H1 (cell line): ENCODE measurements around the gene OPRD1. TPM values are rescaled to one million over a fixed set of nuclear protein-coding genes. Genes with fewer than 3 reads are reported as not detected.

Source experiments
- CTCF ChIA-PET: fragments of 300-600 bp; sonication (Branson Sonifier 250); formaldehyde crosslinking; loops from one replicate; lab custom pipeline; 2021; ENCODE audit not compliant: partially characterized antibody; lab: Charles Lee
- POLR2A ChIA-PET: fragments of 300-600 bp; sonication (Branson Sonifier 250); formaldehyde crosslinking; loops from one replicate; lab custom pipeline; 2021; ENCODE audit warnings: inconsistent platforms; ENCODE audit not compliant: partially characterized antibody; lab: Charles Lee
- DNase-seq, 2 experiments: peaks; one replicate each; pipeline versions ENCODE4 v3.0.0 to v3.0.0-alpha.2; 2010 to 2022; ENCODE audit warnings: low spot score in 2 of 2, low read depth in 1 of 2, mixed read lengths in 1 of 2
- FAIRE-seq: peaks from 2 replicates; lab custom pipeline; 2011; peaks lifted over from hg19 to GRCh38; lab: Jason Lieb, UNC
- H2AFZ ChIP-seq: 2 replicates; pipeline ENCODE4 v1.8.1; 2012; ENCODE audit warnings: low read length, inconsistent platforms
- H2AK5ac ChIP-seq: 2 replicates; pipeline ENCODE4 v1.6.1; 2013; ENCODE audit warnings: low read depth, low read length
- H2BK120ac ChIP-seq: replicated peaks from 2 replicates; pipeline ENCODE3; 2013; ENCODE audit warnings: low read depth, low read length, inconsistent platforms
- H2BK12ac ChIP-seq: 2 replicates; pipeline ENCODE4 v1.6.1; 2013; ENCODE audit warnings: low read depth, low read length
- H2BK15ac ChIP-seq: 2 replicates; pipeline ENCODE4 v1.6.1; 2013; ENCODE audit warnings: low read length
- H2BK20ac ChIP-seq: 2 replicates; pipeline ENCODE4 v1.6.1; 2013; ENCODE audit warnings: low read length
- H2BK5ac ChIP-seq: 2 replicates; pipeline ENCODE4 v1.6.1; 2013; ENCODE audit warnings: low read depth, low read length
- H3K14ac ChIP-seq: 2 replicates; pipeline ENCODE4 v1.6.1; 2013; ENCODE audit warnings: inconsistent platforms; ENCODE audit not compliant: insufficient read length
- H3K18ac ChIP-seq: 2 replicates; pipeline ENCODE4 v1.6.1; 2013; ENCODE audit warnings: low read length; ENCODE audit errors: extremely low read depth
- H3K23ac ChIP-seq: 2 replicates; pipeline ENCODE4 v1.6.1; 2013; ENCODE audit warnings: inconsistent platforms; ENCODE audit not compliant: insufficient read length
- H3K23me2 ChIP-seq: 2 replicates; pipeline ENCODE4 v1.6.1; 2013; ENCODE audit warnings: low read depth, low read length
- H3K27ac ChIP-seq: 2 replicates; pipeline ENCODE4 v1.6.1; 2011; ENCODE audit warnings: low read depth, low read length, inconsistent platforms
- H3K27me3 ChIP-seq, 4 experiments: replicated peaks in 1 of 4; 1 replicate in 1 of 4; 2 replicates in 3 of 4; pipeline versions ENCODE4 v1.6.1 to v1.8.1; 2011 to 2013; ENCODE audit warnings: low read length in 3 of 4, mild to moderate bottlenecking in 3 of 4, inconsistent platforms in 2 of 4, mixed read lengths in 2 of 4, moderate library complexity in 1 of 4; ENCODE audit not compliant: control insufficient read depth in 3 of 4, insufficient read depth in 3 of 4; ENCODE audit errors: extremely low read depth in 1 of 4
- H3K36me3 ChIP-seq, 4 experiments: 2 replicates each; pipeline versions ENCODE4 v1.6.1 to v1.8.1; 2011 to 2013; ENCODE audit warnings: mild to moderate bottlenecking in 4 of 4, low read length in 3 of 4, moderate library complexity in 2 of 4, control low read depth in 1 of 4, inconsistent platforms in 1 of 4; ENCODE audit not compliant: insufficient read depth in 4 of 4, control insufficient read depth in 2 of 4
- H3K4ac ChIP-seq: replicated peaks from 2 replicates; pipeline ENCODE3; 2013; ENCODE audit warnings: low read length, low read depth, mixed read lengths, inconsistent platforms; ENCODE audit not compliant: insufficient read length
- H3K4me1 ChIP-seq, 4 experiments: replicated peaks in 1 of 4; 1 replicate in 1 of 4; 2 replicates in 3 of 4; pipeline versions ENCODE4 v1.6.1 to v1.8.1; 2011 to 2013; ENCODE audit warnings: low read length in 3 of 4, inconsistent platforms in 2 of 4, mixed read lengths in 1 of 4; ENCODE audit not compliant: insufficient read depth in 4 of 4, control insufficient read depth in 3 of 4
- H3K4me2 ChIP-seq, 2 experiments: 2 replicates each; pipeline versions ENCODE4 v1.6.1 to v1.8.1; 2011 to 2013; ENCODE audit warnings: low read depth in 2 of 2, low read length in 2 of 2, control low read depth in 1 of 2, inconsistent platforms in 1 of 2, mild to moderate bottlenecking in 1 of 2; ENCODE audit not compliant: insufficient read depth in 1 of 2
- H3K4me3 ChIP-seq, 4 experiments: fragments of 200-600, 300-600 bp in 1 of 4; sonication (generic), shearing (Covaris generic), sonication (Bioruptor Twin) in 1 of 4; 2 replicates each; pipeline versions ENCODE4 v1.5.1 to v1.8.1; 2011 to 2016; ENCODE audit warnings: low read length in 4 of 4, low read depth in 3 of 4, control low read depth in 2 of 4, inconsistent platforms in 2 of 4, mild to moderate bottlenecking in 2 of 4, mixed read lengths in 1 of 4, moderate library complexity in 1 of 4; ENCODE audit not compliant: insufficient read depth in 2 of 4; ENCODE audit errors: extremely low read depth in 1 of 4
- H3K56ac ChIP-seq: replicated peaks from 2 replicates; pipeline ENCODE3; 2013; ENCODE audit warnings: low read depth, mild to moderate bottlenecking, mixed read lengths, low read length, inconsistent platforms; ENCODE audit not compliant: insufficient read length
- H3K79me1 ChIP-seq: 2 replicates; pipeline ENCODE4 v1.6.1; 2013; ENCODE audit warnings: low read depth, low read length, control low read depth
- H3K79me2 ChIP-seq, 2 experiments: 2 replicates each; pipeline versions ENCODE4 v1.6.1 to v1.8.1; 2012 to 2013; ENCODE audit warnings: low read length in 2 of 2, mild to moderate bottlenecking in 2 of 2, inconsistent platforms in 1 of 2; ENCODE audit not compliant: insufficient read depth in 2 of 2, control insufficient read depth in 1 of 2
- H3K9ac ChIP-seq, 4 experiments: replicated peaks in 1 of 4; 1 replicate in 1 of 4; 2 replicates in 3 of 4; pipeline versions ENCODE4 v1.6.1 to v1.8.1; 2011 to 2013; ENCODE audit warnings: low read depth in 3 of 4, low read length in 3 of 4, control low read depth in 2 of 4, mild to moderate bottlenecking in 2 of 4, moderate library complexity in 2 of 4, inconsistent platforms in 1 of 4; ENCODE audit errors: extremely low read depth in 1 of 4
- H3K9me3 ChIP-seq, 2 experiments: 2 replicates each; pipeline versions ENCODE4 v1.6.1 to v1.8.1; 2012 to 2013; ENCODE audit warnings: mild to moderate bottlenecking in 2 of 2, moderate library complexity in 2 of 2, control low read depth in 1 of 2, inconsistent platforms in 1 of 2, low read depth in 1 of 2, low read length in 1 of 2, mixed read lengths in 1 of 2; ENCODE audit not compliant: insufficient read depth in 2 of 2
- H4K20me1 ChIP-seq, 2 experiments: replicated peaks in 1 of 2; 2 replicates each; pipeline versions ENCODE3 to v1.8.1; 2011 to 2013; ENCODE audit warnings: inconsistent platforms in 2 of 2, low read length in 2 of 2, mild to moderate bottlenecking in 1 of 2; ENCODE audit not compliant: insufficient read depth in 2 of 2, control insufficient read depth in 1 of 2
- H4K5ac ChIP-seq: 2 replicates; pipeline ENCODE4 v1.6.1; 2013; ENCODE audit warnings: low read length, low read depth, mixed read lengths, inconsistent platforms; ENCODE audit not compliant: insufficient read length
- H4K8ac ChIP-seq: 2 replicates; pipeline ENCODE4 v1.8.0; 2013; ENCODE audit warnings: mild to moderate bottlenecking, moderate library complexity, low read length, inconsistent platforms; ENCODE audit not compliant: insufficient read depth; ENCODE audit errors: extremely low read depth
- H4K91ac ChIP-seq: replicated peaks from 2 replicates; pipeline ENCODE3; 2013; ENCODE audit warnings: low read length, mixed read lengths, inconsistent platforms; ENCODE audit not compliant: insufficient read length
- CBX8 ChIP-seq: fragments of 300-800, 300-1000 bp; sonication (generic); IDR thresholded peaks from 2 replicates; pipeline ENCODE4 v1.7.1; 2016; ENCODE audit warnings: low read depth, low read length, borderline replicate concordance
- EGR1 ChIP-seq: IDR thresholded peaks from 2 replicates; pipeline ENCODE4 v1.6.1; 2011; ENCODE audit warnings: low read depth, low read length, borderline replicate concordance
- KDM1A ChIP-seq: fragments of 200-600, 300-600 bp; sonication (generic); IDR thresholded peaks from 2 replicates; pipeline ENCODE4 v1.7.1; 2016; ENCODE audit warnings: mild to moderate bottlenecking, low read length, borderline replicate concordance
- KDM5A ChIP-seq: fragments of 200-600 bp; IDR thresholded peaks from 2 replicates; pipeline ENCODE4 v1.7.1; 2012; ENCODE audit warnings: mild to moderate bottlenecking, low read length, inconsistent platforms, mixed read lengths
- RNF2 ChIP-seq: fragments of 200-900, 300-1000 bp; sonication (generic); IDR thresholded peaks from 2 replicates; pipeline ENCODE4 v1.7.1; 2016; ENCODE audit warnings: borderline replicate concordance, low read depth, mild to moderate bottlenecking, antibody characterized with exemption, low read length; ENCODE audit not compliant: poor library complexity, severe bottlenecking; ENCODE audit errors: missing control alignments
- TCF12 ChIP-seq: IDR thresholded peaks from 2 replicates; pipeline ENCODE4 v1.6.1; 2011; ENCODE audit warnings: low read depth, mild to moderate bottlenecking, low read length
- ZNF274 ChIP-seq: IDR thresholded peaks from 2 replicates; pipeline ENCODE4 v1.7.0; 2012; ENCODE audit warnings: low read length, borderline replicate concordance; ENCODE audit errors: extremely low read depth
- WGBS, 2 experiments: shearing (Covaris generic) in 1 of 2; methylation state at CpG; one replicate each; pipeline versions ENCODE4 v1.1.6 to v1.1.7; 2013 to 2015; ENCODE audit warnings: low lambda C conversion rate in 2 of 2, mixed read lengths in 2 of 2, inconsistent platforms in 1 of 2, low coverage in 1 of 2, missing lambda C conversion rate in 1 of 2; ENCODE audit not compliant: insufficient replicate concordance in 2 of 2, insufficient coverage in 1 of 2, insufficient read length in 1 of 2; ENCODE audit errors: extremely low coverage in 1 of 2, missing lambda C conversion rate in 1 of 2; 5-methylcytosine and 5-hydroxymethylcytosine counted together
- polyA plus RNA-seq, 7 experiments: library from polyadenylated mRNA; depleted of rRNA in 3 of 7; stranded (reverse) in 5 of 7; unstranded in 2 of 7; fragments of >200 nt in 5 of 7; fragments of 200-250 nt in 2 of 7; gene quantifications; 1 replicate in 5 of 7; 2 replicates in 1 of 7; 4 replicates in 1 of 7; pipeline versions ENCODE4 v1.2.1 to v1.2.3, GENCODE V29; 2011 to 2013; ENCODE audit warnings: missing spikeins in 2 of 7, mixed read lengths in 2 of 7
- total RNA-seq: library from RNA; stranded (reverse); fragmentation: NEBNext Ultra II Directional; extraction: Animal tissue kit (Norgen Biotek cat#: 25700); gene quantifications from 2 replicates; pipeline ENCODE4 v1.2.1, GENCODE V29; 2021
- TF ChIP-seq, protein P1 (sequence below): IDR thresholded peaks from 2 replicates; pipeline ENCODE4 v1.6.1; 2012; ENCODE audit warnings: low read length, inconsistent platforms

OPRD1 gene
- total and polyA plus RNA-seq, 2 of the 8 experiments (the other 6 are each of a cell fraction or from before 2014, with no cell fraction given): 2.6 to 3.7 TPM

DNA sequence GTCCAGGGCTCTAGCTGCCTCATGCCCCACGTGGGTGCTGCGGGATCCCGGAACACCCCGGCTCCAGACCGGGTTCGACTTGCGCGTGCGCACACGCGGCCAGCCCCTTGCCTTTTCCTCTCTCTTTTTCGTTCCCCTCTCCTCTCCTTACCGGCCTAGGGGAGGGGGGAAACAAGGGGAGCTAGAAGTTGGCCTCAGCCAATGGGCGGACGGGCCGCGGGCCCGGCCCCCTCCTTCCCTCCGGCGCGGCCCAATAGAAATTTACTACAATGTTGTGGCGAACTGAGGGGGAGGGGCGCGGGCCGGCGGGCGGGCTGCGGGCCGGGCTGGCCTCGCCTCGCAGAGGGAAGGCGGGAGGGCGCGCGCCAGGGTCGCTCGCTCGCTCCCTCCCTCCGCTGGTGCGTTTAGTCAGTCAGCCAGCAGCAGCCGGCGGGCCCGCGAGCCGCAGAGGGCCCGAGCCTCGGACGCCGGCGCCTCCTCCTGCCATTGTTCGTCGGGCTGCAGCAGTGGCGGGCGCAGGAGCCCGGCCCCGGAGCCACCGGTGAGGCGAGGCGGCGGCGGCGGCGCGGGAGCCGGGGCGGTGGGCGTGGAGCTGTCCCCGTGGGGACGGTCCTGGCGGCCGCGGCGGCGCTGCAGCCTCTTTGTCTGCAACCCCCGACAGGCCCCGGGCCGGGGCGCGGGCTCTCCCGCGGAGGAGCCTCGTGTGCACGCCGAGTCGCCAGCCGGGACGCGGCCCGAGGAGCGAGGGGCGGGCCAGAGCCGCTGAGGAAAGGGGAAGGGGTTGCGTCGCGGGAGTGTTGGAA is 102.5 kb downstream of the OPRD1 start, which contains the start of gene EPB41:
Gene EPB41, plus strand, starts transcription at position 342 of the 803 bp plus-strand sequence. CDS start 72,869 bp downstream, outside the sequence.
- Histone ChIP-seq H3K27me3 (no peaks in the 10 kb centered on the region), H3K36me3 (no peaks in the 10 kb centered on the region), H3K4me3 (peak within 1 kb of the TSS; percentile 78 to 95 (median 94)), H2BK20ac (no peak within 1 kb of the TSS), H3K14ac (no peak within 1 kb of the TSS), H3K27ac (peak within 1 kb of the TSS; percentile 74), H3K18ac (peak within 1 kb of the TSS; percentile 84), H4K5ac (peak within 1 kb of the TSS; percentile 61), H2AK5ac (peak within 1 kb of the TSS; percentile 87; the same call in 1 of the 2 replicates), H3K56ac (peak within 1 kb of the TSS; percentile 70), H2BK5ac (peak within 1 kb of the TSS; percentile 41; the same call in 1 of the 2 replicates), H2BK12ac (peak within 1 kb of the TSS; percentile 82), H3K4ac (peak within 1 kb of the TSS; percentile 63), H4K20me1 (peaks cover 0 to 1% of the 10 kb centered on the region in 2 experiments), H2BK120ac (peak within 1 kb of the TSS; percentile 84), H2AFZ (peak within 1 kb of the TSS; percentile 89), H3K79me2 (peaks cover 0 to 44% of the 10 kb centered on the region in 2 experiments; a peak in 2 of 4 replicates), H3K4me2 (peak within 1 kb of the TSS; percentile 79 to 91), H3K79me1 (no peaks in the 10 kb centered on the region; the same call in 1 of the 2 replicates), H3K4me1 (peaks cover 4 to 15% (median 7%) of the 10 kb centered on the region in 4 experiments; a peak in 5 of 7 replicates), H3K23me2 (peaks cover 5% of the 10 kb centered on the region; the same call in 1 of the 2 replicates), H3K9me3 (no peaks in the 10 kb centered on the region), H4K91ac (peak within 1 kb of the TSS; percentile 59), H4K8ac (peak within 1 kb of the TSS; percentile 98), H3K9ac (peak within 1 kb of the TSS; percentile 83 to 96 (median 90)), H2BK15ac (0 out of 2 replicates have a peak within 1 kb of the TSS, but pooled peaks have one; percentile 1), H3K23ac (no peak within 1 kb of the TSS)
- DNase-seq (peak; percentile 96), FAIRE-seq (peak; percentile 48)
- WGBS, 2 experiments: 2% methylated on average over 33 of the region's 95 CpGs; no CpG with 5 or more reads in 1 of the 2 experiments
- CTCF ChIA-PET: interaction anchor here (0.7 to 2.6 kb wide), 8 partner anchors 10 to 118 kb away, joined by 3 to 10 read pairs (median 5); no protein-coding TSS in a partner anchor
- POLR2A ChIA-PET: interaction anchor here (0.5 to 3.0 kb wide), 34 partner anchors 9 to 283 kb away, joined by 3 to 18 read pairs (median 4); no protein-coding TSS in a partner anchor
- TF ChIP-seq TCF12: no peak
- TF ChIP-seq ZNF274: no peak
- TF ChIP-seq EGR1: no peak; the same call in 1 of the 2 replicates
- TF ChIP-seq RNF2: no peak
- no peak for TF ChIP-seq CBX8
- TF ChIP-seq, protein P1, sequence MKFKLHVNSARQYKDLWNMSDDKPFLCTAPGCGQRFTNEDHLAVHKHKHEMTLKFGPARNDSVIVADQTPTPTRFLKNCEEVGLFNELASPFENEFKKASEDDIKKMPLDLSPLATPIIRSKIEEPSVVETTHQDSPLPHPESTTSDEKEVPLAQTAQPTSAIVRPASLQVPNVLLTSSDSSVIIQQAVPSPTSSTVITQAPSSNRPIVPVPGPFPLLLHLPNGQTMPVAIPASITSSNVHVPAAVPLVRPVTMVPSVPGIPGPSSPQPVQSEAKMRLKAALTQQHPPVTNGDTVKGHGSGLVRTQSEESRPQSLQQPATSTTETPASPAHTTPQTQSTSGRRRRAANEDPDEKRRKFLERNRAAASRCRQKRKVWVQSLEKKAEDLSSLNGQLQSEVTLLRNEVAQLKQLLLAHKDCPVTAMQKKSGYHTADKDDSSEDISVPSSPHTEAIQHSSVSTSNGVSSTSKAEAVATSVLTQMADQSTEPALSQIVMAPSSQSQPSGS: no peak
- no peak for TF ChIP-seq KDM5A
- TF ChIP-seq KDM1A: no peak
